ENCODE measurements around the gene EVL.

EVL gene

GRCh38 chr14:100086361-100086760 is 21.1 kb downstream of the EVL start:
- DNase-seq (ENCODE audit: low spot score) = no peak

- DNase-seq (ENCODE audit: low spot score) = no peak
Observed at GRCh38 chr14:100088226-100088625, 23.0 kb downstream of the EVL start.

- DNase-seq (ENCODE audit: low spot score) = no peak
Observed at GRCh38 chr14:100091386-100091785, 26.2 kb downstream of the EVL start.

GRCh38 chr14:100092832-100093231 is 27.6 kb downstream of the EVL start:
- no peak for DNase-seq (ENCODE audit: low spot score)

- no peak for DNase-seq (ENCODE audit: low spot score)
Observed at GRCh38 chr14:100093319-100093718, 28.1 kb downstream of the EVL start.

GRCh38 chr14:100096656-100097055 is 31.4 kb downstream of the EVL start:
- DNase-seq (ENCODE audit: low spot score) = no peak

GRCh38 chr14:100098171-100098570 is 32.9 kb downstream of the EVL start:
- DNase-seq (ENCODE audit: low spot score) = no peak

GRCh38 chr14:100100032-100100703 is 34.9 kb downstream of the EVL start:
- DNase-seq (ENCODE audit: low spot score) = no peak

- DNase-seq (ENCODE audit: low spot score) = no peak
Observed at GRCh38 chr14:100102156-100102785, 37.0 kb downstream of the EVL start.

GRCh38 chr14:100103250-100104005 is 38.2 kb downstream of the EVL start:
- DNase-seq (ENCODE audit: low spot score) = no peak

- no peak for DNase-seq (ENCODE audit: low spot score)
Observed at GRCh38 chr14:100104006-100104352, 38.8 kb downstream of the EVL start.

- DNase-seq (ENCODE audit: low spot score) = no peak
Observed at GRCh38 chr14:100104523-100105300, 39.5 kb downstream of the EVL start.

GRCh38 chr14:100105357-100106169 is 40.3 kb downstream of the EVL start:
- DNase-seq (ENCODE audit: low spot score) = no peak

- no peak for DNase-seq (ENCODE audit: low spot score)
Observed at GRCh38 chr14:100106250-100107112, 41.3 kb downstream of the EVL start.

- no peak for DNase-seq (ENCODE audit: low spot score)
Observed at GRCh38 chr14:100107236-100107635, 42.0 kb downstream of the EVL start.

GRCh38 chr14:100108042-100108825 is 43.0 kb downstream of the EVL start:
- DNase-seq (ENCODE audit: low spot score) = peak; percentile 93

- DNase-seq (ENCODE audit: low spot score) = no peak
Observed at GRCh38 chr14:100108840-100109593, 43.8 kb downstream of the EVL start.

- no peak for DNase-seq (ENCODE audit: low spot score)
Observed at GRCh38 chr14:100109594-100109955, 44.4 kb downstream of the EVL start.

GRCh38 chr14:100110816-100111215 is 45.6 kb downstream of the EVL start:
- no peak for DNase-seq (ENCODE audit: low spot score)

Measured in ecto neural progenitor cell (in vitro differentiated cells).